NK-92 treated with Interleukin-12 subunit alpha and Interleukin-12 subunit beta, amount 100 ng/mL, for 24 hours (cell line): ENCODE results near the gene PSMD4.

Experiments
- DNase-seq: peaks from one replicate; lab custom pipeline; 2025; lab: John Stamatoyannopoulos, UW

The PSMD4 gene

GRCh38 chr1:151294742-151295462 is 40.4 kb downstream of the PSMD4 start:
- DNase-seq, result no peak

- no peak for DNase-seq
Observed at GRCh38 chr1:151309811-151310323, 55.3 kb downstream of the PSMD4 start.

GRCh38 chr1:151311011-151311410 is 56.5 kb downstream of the PSMD4 start:
- DNase-seq, result no peak

GRCh38 chr1:151311589-151312331 is 57.2 kb downstream of the PSMD4 start:
- DNase-seq, result peak; percentile 87

GRCh38 chr1:151312411-151312810 is 57.9 kb downstream of the PSMD4 start:
- no peak for DNase-seq

GRCh38 chr1:151312826-151313225 is 58.3 kb downstream of the PSMD4 start:
- DNase-seq, result no peak

GRCh38 chr1:151313501-151313900 is 59.0 kb downstream of the PSMD4 start:
- no peak for DNase-seq

GRCh38 chr1:151314137-151314875 is 59.8 kb downstream of the PSMD4 start:
- no peak for DNase-seq

- DNase-seq, result no peak
Observed at GRCh38 chr1:151315565-151316235, 61.2 kb downstream of the PSMD4 start.
